HG03439 (cell line): ENCODE data around the gene CSF1R.
"Not testable (repeated sequence)": the region's sequence is repeated elsewhere in the genome, so short reads cannot be mapped to it uniquely, and the experiment has no call there.

ENCODE experiments used
- ATAC-seq: cut with Tn5 transposase; IDR thresholded peaks from one replicate; pipeline ENCODE4 v1.9.1; 2021; ENCODE audit warnings: mild to moderate bottlenecking, moderate library complexity; ENCODE audit not compliant: unreplicated experiment

Gene CSF1R

GRCh38 chr5:150104550-150104870 lies 18.2 kb upstream of the CSF1R start:
- no peak for ATAC-seq

GRCh38 chr5:150103678-150104549 lies 17.6 kb upstream of the CSF1R start:
- ATAC-seq: no peak

- ATAC-seq: no peak
These were observed 14.7 kb upstream of the CSF1R start for GRCh38 chr5:150101023-150101422.

GRCh38 chr5:150097152-150097551 lies 10.8 kb upstream of the CSF1R start:
- ATAC-seq: no peak

- ATAC-seq: no peak
These were observed 5.9 kb upstream of the CSF1R start for GRCh38 chr5:150092159-150092787.

GRCh38 chr5:150085191-150085912 lies 1.0 kb downstream of the CSF1R start:
- no peak for ATAC-seq

GRCh38 chr5:150084754-150085153 lies 1.6 kb downstream of the CSF1R start:
- ATAC-seq: not testable (repeated sequence)

- ATAC-seq: no peak
These were observed 3.5 kb downstream of the CSF1R start for GRCh38 chr5:150082889-150083288.

- ATAC-seq: no peak
These were observed 4.0 kb downstream of the CSF1R start for GRCh38 chr5:150082374-150082773.

GRCh38 chr5:150081541-150082283 lies 4.6 kb downstream of the CSF1R start:
- peak; percentile 65 for ATAC-seq

GRCh38 chr5:150080696-150081435 lies 5.5 kb downstream of the CSF1R start:
- ATAC-seq: no peak

- ATAC-seq: no peak
These were observed 6.4 kb downstream of the CSF1R start for GRCh38 chr5:150079909-150080461.

GRCh38 chr5:150078802-150079689 lies 7.3 kb downstream of the CSF1R start:
- ATAC-seq: no peak

GRCh38 chr5:150077996-150078801 lies 8.2 kb downstream of the CSF1R start:
- no peak for ATAC-seq

- ATAC-seq: no peak
These were observed 9.3 kb downstream of the CSF1R start for GRCh38 chr5:150077060-150077459.

GRCh38 chr5:150075806-150076205 lies 10.5 kb downstream of the CSF1R start:
- ATAC-seq: no peak

- ATAC-seq: no peak
These were observed 11.1 kb downstream of the CSF1R start for GRCh38 chr5:150075233-150075632.

GRCh38 chr5:150073677-150074076 lies 12.7 kb downstream of the CSF1R start:
- ATAC-seq: no peak
